ENCODE data around the gene SMAD7.

The SMAD7 gene

DNA sequence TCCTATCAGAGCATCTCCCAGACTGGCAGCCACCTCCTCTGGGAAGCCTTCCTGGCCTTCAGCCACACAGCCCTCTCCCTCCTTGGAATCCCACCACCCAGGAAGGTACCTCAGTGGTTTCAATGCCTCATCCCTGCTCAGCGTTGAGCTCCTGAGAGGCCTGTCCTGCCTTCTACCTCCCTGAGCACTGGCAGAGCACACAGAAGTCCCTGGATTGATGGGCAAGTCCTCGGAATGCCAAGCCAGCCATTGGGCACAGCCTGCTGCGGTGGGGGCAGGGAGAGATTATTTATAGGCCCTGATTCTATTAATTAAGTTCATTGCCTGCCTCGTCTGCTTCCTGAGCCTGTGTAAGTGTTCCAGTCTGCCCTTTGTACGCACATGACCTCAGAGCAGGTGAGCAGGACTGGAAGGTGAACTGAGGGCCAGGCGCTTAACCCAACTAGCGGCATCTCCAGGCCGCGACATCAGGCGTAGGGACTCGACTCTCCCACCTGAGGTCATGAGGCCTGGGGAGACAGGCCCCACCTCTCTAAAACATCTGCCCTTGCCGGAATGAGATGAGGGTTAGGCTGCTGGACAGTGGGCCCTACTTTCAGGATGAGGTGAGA, 63.4 kb downstream of the SMAD7 start:
- Histone ChIP-seq H3K4me3 (replicated peaks; ENCODE audit: low read depth, low read length) (no peak overlapping the region), H3K36me3 (ENCODE audit: control insufficient read depth, insufficient read depth, low read length) (no peaks in the 10 kb centered on the region), H3K27me3 (replicated peaks; ENCODE audit: control insufficient read depth, insufficient read depth, low read length) (no peaks in the 10 kb centered on the region)
- TF ChIP-seq, protein P1, sequence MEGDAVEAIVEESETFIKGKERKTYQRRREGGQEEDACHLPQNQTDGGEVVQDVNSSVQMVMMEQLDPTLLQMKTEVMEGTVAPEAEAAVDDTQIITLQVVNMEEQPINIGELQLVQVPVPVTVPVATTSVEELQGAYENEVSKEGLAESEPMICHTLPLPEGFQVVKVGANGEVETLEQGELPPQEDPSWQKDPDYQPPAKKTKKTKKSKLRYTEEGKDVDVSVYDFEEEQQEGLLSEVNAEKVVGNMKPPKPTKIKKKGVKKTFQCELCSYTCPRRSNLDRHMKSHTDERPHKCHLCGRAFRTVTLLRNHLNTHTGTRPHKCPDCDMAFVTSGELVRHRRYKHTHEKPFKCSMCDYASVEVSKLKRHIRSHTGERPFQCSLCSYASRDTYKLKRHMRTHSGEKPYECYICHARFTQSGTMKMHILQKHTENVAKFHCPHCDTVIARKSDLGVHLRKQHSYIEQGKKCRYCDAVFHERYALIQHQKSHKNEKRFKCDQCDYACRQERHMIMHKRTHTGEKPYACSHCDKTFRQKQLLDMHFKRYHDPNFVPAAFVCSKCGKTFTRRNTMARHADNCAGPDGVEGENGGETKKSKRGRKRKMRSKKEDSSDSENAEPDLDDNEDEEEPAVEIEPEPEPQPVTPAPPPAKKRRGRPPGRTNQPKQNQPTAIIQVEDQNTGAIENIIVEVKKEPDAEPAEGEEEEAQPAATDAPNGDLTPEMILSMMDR (IDR thresholded peaks at IDR 0.05; ENCODE audit: insufficient read depth, low read length, poor library complexity, severe bottlenecking) = no peak
- no peak for DNase-seq (ENCODE audit: extremely low read depth, insufficient read length)

DNA sequence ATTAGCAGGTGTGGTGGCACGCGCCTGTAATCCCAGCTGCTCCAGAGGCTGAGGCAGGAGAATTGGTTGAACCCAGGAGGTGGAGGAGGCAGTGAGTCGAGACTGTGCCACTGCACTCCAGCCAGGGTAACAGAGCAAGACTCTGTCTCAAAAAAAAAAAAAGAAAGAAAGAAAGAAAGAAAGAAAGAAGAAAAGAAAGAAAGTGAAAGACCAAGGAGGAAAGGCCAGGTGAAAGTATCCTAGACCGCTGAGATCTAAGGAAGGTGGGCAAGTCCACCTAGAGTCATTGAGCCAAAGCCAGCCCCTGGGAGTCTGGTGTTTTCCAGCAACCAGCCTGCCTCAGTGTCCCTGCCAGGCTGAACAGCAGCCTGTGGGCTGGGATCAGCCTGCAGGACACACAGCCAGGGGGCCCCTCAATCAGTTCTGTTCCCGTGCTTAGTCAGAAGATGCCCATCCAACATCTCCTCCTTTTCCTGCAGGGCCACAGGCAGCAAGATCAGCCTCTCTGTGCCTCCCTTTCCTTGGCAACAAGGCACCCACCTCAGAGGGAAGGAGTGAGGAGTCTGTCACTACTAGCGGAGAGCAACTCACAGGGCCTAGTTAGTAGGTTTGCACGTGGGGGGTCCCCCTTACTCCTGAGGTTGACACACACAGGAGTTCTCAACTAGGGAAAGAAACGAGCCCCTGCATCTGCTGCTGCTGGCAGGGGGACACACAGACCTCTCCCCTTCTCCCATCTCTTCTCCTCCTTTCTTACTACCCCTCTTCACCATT, 64.1 kb downstream of the SMAD7 start:
- no peak for DNase-seq (ENCODE audit: extremely low read depth, insufficient read length)
- no peak overlapping the region for H3K4me3 ChIP-seq (replicated peaks; ENCODE audit: low read depth, low read length)
- no peaks in the 10 kb centered on the region for H3K27me3 ChIP-seq (replicated peaks; ENCODE audit: control insufficient read depth, insufficient read depth, low read length)
- H3K36me3 ChIP-seq (ENCODE audit: control insufficient read depth, insufficient read depth, low read length) = no peaks in the 10 kb centered on the region
- TF ChIP-seq, protein P1 (IDR thresholded peaks at IDR 0.05; ENCODE audit: insufficient read depth, low read length, poor library complexity, severe bottlenecking) = no peak

DNA sequence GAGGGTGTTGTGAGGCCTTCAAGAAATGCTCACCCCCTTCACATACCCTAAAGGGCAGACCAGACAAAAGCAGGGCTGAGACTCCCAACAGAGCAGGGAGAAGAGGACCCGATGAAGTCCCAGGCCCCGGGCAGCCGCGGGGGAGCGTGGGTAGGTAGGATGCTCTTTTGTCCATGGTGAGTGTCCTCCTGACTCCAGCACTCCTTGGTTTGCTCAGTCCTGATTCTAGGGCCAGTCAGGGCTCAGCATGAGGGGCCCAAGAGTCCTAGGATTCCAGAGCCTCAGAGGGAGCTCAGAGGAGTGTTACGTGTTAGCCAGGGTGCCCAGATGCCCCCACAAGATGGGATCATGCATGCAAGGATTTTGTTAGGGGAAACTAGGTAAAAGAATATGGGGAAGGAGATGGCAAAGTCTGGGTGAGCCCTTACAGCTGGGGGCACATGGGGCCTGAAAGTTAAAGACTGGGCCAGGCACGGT, 64.8 kb downstream of the SMAD7 start:
- DNase-seq (ENCODE audit: extremely low read depth, insufficient read length) = no peak
- TF ChIP-seq, protein P1 (IDR thresholded peaks at IDR 0.05; ENCODE audit: insufficient read depth, low read length, poor library complexity, severe bottlenecking) = no peak
- no peak overlapping the region for H3K4me3 ChIP-seq (replicated peaks; ENCODE audit: low read depth, low read length)
- H3K27me3 ChIP-seq (replicated peaks; ENCODE audit: control insufficient read depth, insufficient read depth, low read length) = no peaks in the 10 kb centered on the region
- H3K36me3 ChIP-seq (ENCODE audit: control insufficient read depth, insufficient read depth, low read length) = no peaks in the 10 kb centered on the region

DNA sequence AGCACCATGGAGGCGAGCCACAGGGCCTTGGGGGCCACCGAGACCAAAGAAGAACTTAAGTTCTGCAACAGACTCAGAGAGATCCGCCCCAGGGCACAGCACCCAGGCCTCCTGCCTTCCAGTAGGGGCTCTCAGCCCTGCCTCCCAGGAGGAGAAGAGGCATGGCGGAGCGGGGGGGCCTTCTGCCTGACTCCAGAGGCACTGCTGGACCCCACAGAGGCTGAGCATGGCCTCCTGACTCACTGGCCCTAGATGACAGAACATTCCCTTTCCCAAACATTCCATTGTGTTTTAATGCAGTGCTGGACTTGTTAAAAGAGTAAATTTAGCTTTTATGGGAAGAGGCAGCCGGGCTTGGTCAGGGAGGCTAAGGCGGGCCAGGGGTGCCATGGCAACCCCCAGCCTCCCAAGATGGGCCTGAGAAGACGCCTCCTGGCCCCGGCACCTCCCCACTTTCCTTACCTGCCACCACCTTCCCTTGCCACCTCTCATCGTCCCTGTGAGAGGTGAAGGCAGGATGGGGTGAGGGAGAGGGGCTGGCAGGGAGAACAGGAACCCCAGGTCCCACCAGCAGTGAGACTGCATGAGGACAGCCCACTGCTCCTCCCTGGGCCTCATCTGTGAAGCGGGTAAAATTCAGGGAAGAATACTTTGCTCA, 65.4 kb downstream of the SMAD7 start:
- no peaks in the 10 kb centered on the region for H3K27me3 ChIP-seq (replicated peaks; ENCODE audit: control insufficient read depth, insufficient read depth, low read length)
- no peaks in the 10 kb centered on the region for H3K36me3 ChIP-seq (ENCODE audit: control insufficient read depth, insufficient read depth, low read length)
- TF ChIP-seq, protein P1 (IDR thresholded peaks at IDR 0.05; ENCODE audit: insufficient read depth, low read length, poor library complexity, severe bottlenecking) = no peak
- no peak for DNase-seq (ENCODE audit: extremely low read depth, insufficient read length)
- no peak overlapping the region for H3K4me3 ChIP-seq (replicated peaks; ENCODE audit: low read depth, low read length)

DNA sequence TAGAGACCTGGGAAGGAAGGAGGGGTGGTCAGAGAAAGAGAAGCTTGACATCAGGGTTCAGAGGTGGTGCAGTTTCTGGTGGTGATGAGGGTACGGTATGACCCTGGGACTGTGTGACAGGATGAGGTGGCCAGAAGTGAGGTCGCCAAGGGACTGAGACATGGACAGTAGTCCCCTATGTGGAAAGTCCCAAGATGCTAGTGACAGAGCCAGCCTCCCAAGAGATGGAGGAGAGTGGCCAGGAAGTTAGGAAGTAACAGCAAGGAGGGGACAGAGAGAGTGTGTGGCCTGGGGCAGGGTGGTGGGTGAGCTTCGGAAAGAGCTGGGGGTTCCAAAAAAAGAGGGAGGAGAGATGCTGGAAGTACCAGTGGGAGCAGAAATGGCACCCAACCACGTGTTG, 66.0 kb downstream of the SMAD7 start:
- no peak for DNase-seq (ENCODE audit: extremely low read depth, insufficient read length)
- Histone ChIP-seq H3K4me3 (replicated peaks; ENCODE audit: low read depth, low read length) (no peak overlapping the region), H3K36me3 (ENCODE audit: control insufficient read depth, insufficient read depth, low read length) (no peaks in the 10 kb centered on the region), H3K27me3 (replicated peaks; ENCODE audit: control insufficient read depth, insufficient read depth, low read length) (no peaks in the 10 kb centered on the region)
- TF ChIP-seq, protein P1 (IDR thresholded peaks at IDR 0.05; ENCODE audit: insufficient read depth, low read length, poor library complexity, severe bottlenecking) = no peak

Data from GM06990 (cell line).